PC-9 (cell line): Measurements from ENCODE around the gene SEZ6L. TPM values are rescaled to one million over a fixed set of nuclear protein-coding genes. Genes with fewer than 3 reads are reported as not detected.

ENCODE experiments used
- BruUV-seq: library from RNA; stranded (reverse); fragments of 400-500 nt; replicated peaks from 2 replicates; lab custom pipeline; 2021; lab: Mats Ljungman, UMichigan
- CTCF ChIA-PET: fragments of 300-600 bp; sonication (Branson Sonifier 250); formaldehyde crosslinking; loops from one replicate; lab custom pipeline; 2022; ENCODE audit warnings: antibody characterized with exemption; lab: Charles Lee
- POLR2A ChIA-PET: fragments of 300-600 bp; sonication (Branson Sonifier 250); formaldehyde crosslinking; loops from one replicate; lab custom pipeline; 2022; ENCODE audit warnings: antibody characterized with exemption; ENCODE audit not compliant: unreplicated experiment; lab: Charles Lee
- DNase-seq, 2 experiments: peaks; one replicate each; pipeline versions ENCODE4 v3.0.0 to v3.0.0-alpha.2; 2015 to 2022; ENCODE audit warnings: mixed read lengths in 1 of 2
- H2AFZ ChIP-seq: fragments of 200-600 bp; sonication (generic); 2 replicates; pipeline ENCODE4 v1.8.1; 2017; ENCODE audit warnings: antibody characterized with exemption
- H3F3A ChIP-seq: fragments of 200-600 bp; sonication (generic); 2 replicates; pipeline ENCODE4 v1.8.1; 2017; ENCODE audit warnings: antibody characterized with exemption, mild to moderate bottlenecking, low read depth; ENCODE audit not compliant: insufficient read depth
- H3K27ac ChIP-seq: fragments of 200-600 bp; sonication (generic); 2 replicates; pipeline ENCODE4 v1.6.1; 2016; ENCODE audit warnings: mixed run types
- H3K27me3 ChIP-seq: fragments of 200-600 bp; sonication (generic); 2 replicates; pipeline ENCODE4 v1.6.1; 2016; ENCODE audit warnings: low read depth, mixed run types; ENCODE audit not compliant: insufficient read depth
- H3K36me3 ChIP-seq: fragments of 200-600 bp; sonication (generic); 2 replicates; pipeline ENCODE4 v1.6.1; 2016; ENCODE audit warnings: low read depth, mixed run types
- H3K4me1 ChIP-seq: fragments of 200-600 bp; sonication (generic); replicated peaks from 2 replicates; pipeline ENCODE4 v1.6.1; 2016; ENCODE audit warnings: mixed run types; ENCODE audit not compliant: insufficient read depth
- H3K4me2 ChIP-seq: fragments of 200-600 bp; sonication (generic); 2 replicates; pipeline ENCODE4 v1.6.1; 2017; ENCODE audit warnings: mixed run types
- H3K4me3 ChIP-seq: fragments of 200-600 bp; sonication (generic); 2 replicates; pipeline ENCODE4 v1.6.1; 2016; ENCODE audit warnings: mixed run types
- H3K79me2 ChIP-seq: fragments of 200-600 bp; sonication (generic); 2 replicates; pipeline ENCODE4 v1.6.1; 2017; ENCODE audit warnings: low read depth, mixed run types
- H3K9me2 ChIP-seq: fragments of 200-600 bp; sonication (generic); 2 replicates; pipeline ENCODE4 v1.8.1; 2017; ENCODE audit warnings: mild to moderate bottlenecking; ENCODE audit not compliant: insufficient read depth
- H3K9me3 ChIP-seq: fragments of 200-600 bp; sonication (generic); 2 replicates; pipeline ENCODE4 v1.8.1; 2016; ENCODE audit warnings: low read depth; ENCODE audit not compliant: insufficient read depth
- H4K20me1 ChIP-seq: fragments of 200-600 bp; sonication (generic); 2 replicates; pipeline ENCODE4 v1.8.1; 2017; ENCODE audit not compliant: insufficient read depth
- CTCF ChIP-seq: fragments of 200-600 bp; sonication (generic); conservative IDR thresholded peaks from 2 replicates; pipeline ENCODE4 v1.6.1; 2017; ENCODE audit warnings: mixed run types, antibody characterized with exemption, mild to moderate bottlenecking, moderate library complexity
- EZH2 ChIP-seq: fragments of 200-600 bp; sonication (generic); IDR thresholded peaks from 2 replicates; pipeline ENCODE4 v1.8.0; 2017; ENCODE audit warnings: antibody characterized with exemption, low read depth
- intact Hi-C: fragments of 100-400 bp; cut with micrococcal nuclease; formaldehyde crosslinking; loops from one replicate; pipeline ENCODE4 v1.10.0; 2022; ENCODE audit not compliant: unreplicated experiment
- total RNA-seq: library from RNA; stranded (reverse); gene quantifications from 2 replicates; pipeline ENCODE4 v1.2.3, GENCODE V29; 2021

Gene SEZ6L
- total RNA-seq, 1 experiment from 2014 or later, result not detected

- H3K4me3 ChIP-seq, result no peak overlapping the region
- no peak for TF ChIP-seq EZH2
- no peak for TF ChIP-seq CTCF
- no peaks in the 10 kb centered on the region for H3K9me2 ChIP-seq
- H3K9me3 ChIP-seq, result no peaks in the 10 kb centered on the region
- POLR2A ChIA-PET, result no interaction called here
- no TSS peak for BruUV-seq
- no peaks in the 10 kb centered on the region for H3K36me3 ChIP-seq
- no peaks in the 10 kb centered on the region for H3F3A ChIP-seq
- no peak overlapping the region for H3K4me2 ChIP-seq
- H2AFZ ChIP-seq, result no peak overlapping the region
- H3K27ac ChIP-seq, result no peak overlapping the region
- CTCF ChIA-PET, result no interaction called here
- peaks cover 69% of the 10 kb centered on the region for H3K27me3 ChIP-seq
- H3K79me2 ChIP-seq, result no peaks in the 10 kb centered on the region
- H4K20me1 ChIP-seq, result no peaks in the 10 kb centered on the region; the same call in 1 of the 2 replicates
- DNase-seq, result no peak
- intact Hi-C loops, result no loop called here
- H3K4me1 ChIP-seq, result no peaks in the 10 kb centered on the region
Observed at GRCh38 chr22:26432619-26433311, 263.5 kb downstream of the SEZ6L start.
